ENCODE results near the gene OR10K2. TPM values are rescaled to one million over a fixed set of nuclear protein-coding genes. Genes with fewer than 3 reads are reported as not detected.

OR10K2 gene
- total RNA-seq, 1 experiment from 2014 or later, result not detected

DNA sequence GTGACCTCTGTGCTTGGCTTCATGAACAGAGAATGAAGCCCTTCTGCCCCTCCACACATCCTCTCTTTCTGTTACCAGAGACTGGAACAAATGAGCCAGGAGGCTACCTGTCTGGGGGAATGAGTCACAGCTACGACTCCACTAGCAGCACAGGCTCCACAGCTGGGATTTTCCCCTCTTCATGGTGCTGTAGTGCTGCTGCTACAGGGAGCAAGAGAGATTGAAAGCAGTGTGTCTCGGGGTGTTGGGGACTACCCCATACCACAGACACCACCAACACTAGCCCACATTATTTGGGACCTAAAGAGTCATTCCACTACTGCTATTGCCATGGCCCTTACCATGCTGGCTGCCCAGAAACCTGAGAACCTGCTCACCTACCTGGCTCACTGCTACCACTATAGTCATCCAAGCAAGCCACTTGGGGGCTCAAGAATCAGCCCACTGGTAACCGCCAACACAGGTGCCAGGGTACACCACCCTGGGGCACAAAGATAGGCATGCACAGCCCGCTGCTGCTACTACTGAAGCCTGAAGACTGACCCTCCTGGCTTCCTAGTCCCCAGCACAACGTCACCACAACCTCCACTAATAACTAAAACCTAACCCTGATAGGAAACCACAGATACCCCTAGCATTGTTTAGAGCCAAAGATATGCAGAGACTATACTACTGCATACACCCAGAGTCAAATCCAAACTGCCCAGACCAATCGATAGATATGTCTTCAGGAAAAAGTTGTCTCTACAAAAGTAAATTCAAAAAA lies 54.7 kb downstream of the OR10K2 start:
- Histone ChIP-seq H3K9me3 (ENCODE audit: control insufficient read depth, low read depth, low read length) (no peaks in the 10 kb centered on the region), H2BK120ac (ENCODE audit: low read depth, low read length, poor library complexity, severe bottlenecking) (no peak overlapping the region), H2AFZ (ENCODE audit: low read length) (no peak overlapping the region)

More for the DNA sequence above, 54.7 kb downstream of the OR10K2 start:
- no peak overlapping the region for H3K4me3 Mint-ChIP-seq
- no peak overlapping the region for H4K8ac ChIP-seq (replicated peaks; ENCODE audit: insufficient read length, low read depth, low read length)
- H3K4me2 ChIP-seq (ENCODE audit: insufficient read depth, insufficient read length, low read length), result no peak overlapping the region
- no peak overlapping the region for H2AK5ac ChIP-seq (ENCODE audit: insufficient read length, low read length)
- no peak overlapping the region for H2BK20ac ChIP-seq (ENCODE audit: low read depth, low read length, poor library complexity, severe bottlenecking)
- no peaks in the 10 kb centered on the region for H3K36me3 Mint-ChIP-seq (ENCODE audit: insufficient read depth in 1 of 3, low read depth in 3 of 3)
- H3K4me1 Mint-ChIP-seq, result no peaks in the 10 kb centered on the region
- H3K27me3 Mint-ChIP-seq (ENCODE audit: low read depth), result no peaks in the 10 kb centered on the region
- no peak overlapping the region for H2BK15ac ChIP-seq (ENCODE audit: low read depth, low read length)
- no peaks in the 10 kb centered on the region for H3K79me2 ChIP-seq (ENCODE audit: insufficient read depth, low read length)
- no peak for DNase-seq
- no peak overlapping the region for H3K14ac ChIP-seq (ENCODE audit: insufficient read depth, low read length)
- H2BK12ac ChIP-seq (ENCODE audit: insufficient read length, low read depth, low read length), result no peak overlapping the region
- H3K79me1 ChIP-seq (ENCODE audit: insufficient read depth, low read depth, low read length, poor library complexity, severe bottlenecking), result no peaks in the 10 kb centered on the region
- no peaks in the 10 kb centered on the region for H3K4me1 ChIP-seq (ENCODE audit: insufficient read depth, low read length)
- H3K56ac ChIP-seq (ENCODE audit: insufficient read length, low read depth, low read length), result no peak overlapping the region
- WGBS (ENCODE audit: extremely low coverage, insufficient read length, low lambda C conversion rate), result no CpG with 5 or more reads among the region's 6 CpGs
- no peak overlapping the region for H2BK5ac ChIP-seq (ENCODE audit: insufficient read length, low read length)
- no peak overlapping the region for H4K5ac ChIP-seq (ENCODE audit: insufficient read length, low read depth, low read length)
- no peaks in the 10 kb centered on the region for H3K27me3 ChIP-seq (ENCODE audit: insufficient read depth, low read length)
- no peak overlapping the region for H3K27ac ChIP-seq (ENCODE audit: insufficient read length, low read depth, low read length)
- no peak overlapping the region for H3K9ac ChIP-seq (ENCODE audit: extremely low read depth, insufficient read length, low read length)
- no peaks in the 10 kb centered on the region for H3K23me2 ChIP-seq (ENCODE audit: insufficient read length, low read depth, low read length, poor library complexity, severe bottlenecking)
- TF ChIP-seq, protein P1, sequence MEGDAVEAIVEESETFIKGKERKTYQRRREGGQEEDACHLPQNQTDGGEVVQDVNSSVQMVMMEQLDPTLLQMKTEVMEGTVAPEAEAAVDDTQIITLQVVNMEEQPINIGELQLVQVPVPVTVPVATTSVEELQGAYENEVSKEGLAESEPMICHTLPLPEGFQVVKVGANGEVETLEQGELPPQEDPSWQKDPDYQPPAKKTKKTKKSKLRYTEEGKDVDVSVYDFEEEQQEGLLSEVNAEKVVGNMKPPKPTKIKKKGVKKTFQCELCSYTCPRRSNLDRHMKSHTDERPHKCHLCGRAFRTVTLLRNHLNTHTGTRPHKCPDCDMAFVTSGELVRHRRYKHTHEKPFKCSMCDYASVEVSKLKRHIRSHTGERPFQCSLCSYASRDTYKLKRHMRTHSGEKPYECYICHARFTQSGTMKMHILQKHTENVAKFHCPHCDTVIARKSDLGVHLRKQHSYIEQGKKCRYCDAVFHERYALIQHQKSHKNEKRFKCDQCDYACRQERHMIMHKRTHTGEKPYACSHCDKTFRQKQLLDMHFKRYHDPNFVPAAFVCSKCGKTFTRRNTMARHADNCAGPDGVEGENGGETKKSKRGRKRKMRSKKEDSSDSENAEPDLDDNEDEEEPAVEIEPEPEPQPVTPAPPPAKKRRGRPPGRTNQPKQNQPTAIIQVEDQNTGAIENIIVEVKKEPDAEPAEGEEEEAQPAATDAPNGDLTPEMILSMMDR (conservative IDR thresholded peaks at IDR 0.05), result no peak
- no peak overlapping the region; a peak in 1 of 7 replicates for H3K27ac Mint-ChIP-seq
- H3K4ac ChIP-seq (ENCODE audit: low read depth, low read length), result no peak overlapping the region
- peaks cover 3 to 9% of the 10 kb centered on the region in 2 experiments; a peak in 2 of 5 replicates for H3K9me3 Mint-ChIP-seq
- H4K20me1 ChIP-seq (ENCODE audit: control insufficient read depth, insufficient read depth, insufficient read length), result no peaks in the 10 kb centered on the region
- no peak overlapping the region for H3T11ph ChIP-seq (ENCODE audit: low read length)
- H4K91ac ChIP-seq (ENCODE audit: insufficient read length, low read depth, low read length), result no peak overlapping the region
- no peak overlapping the region for H3K18ac ChIP-seq (ENCODE audit: insufficient read length, low read depth, low read length)
- no peak overlapping the region for H3K23ac ChIP-seq (ENCODE audit: insufficient read length, low read depth, low read length)

Other genes starting within 250 kb of the OR10K2 start
- gene CD1D, start 245.3 kb downstream of the OR10K2 start, total RNA-seq (2021), result 0.98 and 1.3 TPM in 2 replicates
- not detected in 2 replicates for gene CD1A, start 171.8 kb downstream of the OR10K2 start, total RNA-seq (2021)
- gene CD1C, start 136.3 kb downstream of the OR10K2 start, total RNA-seq (2021), result not detected in 2 replicates
- not detected in 2 replicates for gene CD1B, start 94.7 kb downstream of the OR10K2 start, total RNA-seq (2021)
- not detected in 2 replicates for gene CD1E, start 72.3 kb downstream of the OR10K2 start, total RNA-seq (2021)
- not detected in 2 replicates for gene OR10T2, start 26.8 kb downstream of the OR10K2 start, total RNA-seq (2021)
- not detected in 2 replicates for gene OR10K1, start 35.6 kb upstream of the OR10K2 start, total RNA-seq (2021)
- gene OR10R2, start 46.0 kb upstream of the OR10K2 start, total RNA-seq (2021), result not detected in 2 replicates
- gene OR6Y1, start 128.2 kb upstream of the OR10K2 start, total RNA-seq (2021), result not detected in 2 replicates
- gene OR6P1, start 144.3 kb upstream of the OR10K2 start, total RNA-seq (2021), result not detected in 2 replicates
- gene OR10X1, start 153.7 kb upstream of the OR10K2 start, total RNA-seq (2021), result not detected in 2 replicates
- gene OR10Z1, start 179.0 kb upstream of the OR10K2 start, total RNA-seq (2021), result not detected in 2 replicates